GM12864 (cell line): ENCODE data around the gene FAM43B.

Experiments used
- DNase-seq: peaks from one replicate; pipeline ENCODE4 v3.0.0-alpha.2; 2011; ENCODE audit warnings: low read depth
- H3K4me3 ChIP-seq: 2 replicates; pipeline ENCODE4 v1.5.1; 2011; ENCODE audit warnings: mild to moderate bottlenecking, low read depth, low read length, control low read depth
- TF ChIP-seq, protein P1 (sequence below): IDR thresholded peaks from 2 replicates; pipeline ENCODE4 v1.5.1; 2011; ENCODE audit warnings: low read depth, mild to moderate bottlenecking, moderate library complexity, low read length, control low read depth, inconsistent platforms; ENCODE audit errors: missing control alignments

The FAM43B gene

DNA sequence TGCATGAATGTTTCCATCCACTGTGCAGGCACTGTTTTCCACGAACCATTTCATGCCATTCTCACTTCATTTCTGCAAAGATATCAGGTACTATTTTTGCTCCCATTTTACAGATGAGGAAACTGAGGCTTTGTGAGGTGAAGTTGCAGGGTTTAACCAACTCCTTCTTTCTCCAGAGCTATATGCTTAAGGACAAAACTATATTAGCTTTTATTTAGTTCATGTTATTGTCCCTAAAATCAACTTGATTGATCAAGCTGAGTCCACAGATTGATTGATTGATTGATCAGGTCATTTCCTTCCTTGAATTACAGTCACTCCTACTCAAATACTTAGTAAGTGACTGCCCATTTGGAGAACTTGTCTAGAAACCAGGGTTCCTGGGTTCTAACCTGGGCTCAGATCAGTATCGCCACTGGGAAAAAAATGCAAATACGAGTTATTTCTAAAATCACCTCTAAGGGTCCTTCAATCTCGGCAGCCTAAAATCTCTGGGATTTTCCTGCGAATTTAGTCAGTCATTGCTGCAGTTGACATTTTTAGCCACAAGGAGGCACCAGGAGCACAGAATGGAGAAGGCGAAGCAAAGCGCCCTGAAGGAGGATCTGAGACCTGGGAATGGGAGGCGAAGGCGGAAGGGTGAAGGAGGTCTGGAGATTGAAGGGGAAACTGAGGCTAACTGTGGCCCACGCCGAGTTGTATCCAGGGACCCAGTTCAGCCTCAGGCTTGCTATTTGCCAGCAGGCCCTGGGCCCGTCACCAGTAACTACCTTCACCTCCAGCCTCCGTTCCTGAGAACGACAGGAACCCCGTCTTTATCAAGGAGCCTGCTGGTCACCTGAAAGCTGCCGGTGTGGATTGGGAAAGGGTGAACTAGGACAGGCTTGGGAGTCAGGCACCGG, 30.2 kb upstream of the FAM43B start:
- DNase-seq, result no peak
- TF ChIP-seq, protein P1, sequence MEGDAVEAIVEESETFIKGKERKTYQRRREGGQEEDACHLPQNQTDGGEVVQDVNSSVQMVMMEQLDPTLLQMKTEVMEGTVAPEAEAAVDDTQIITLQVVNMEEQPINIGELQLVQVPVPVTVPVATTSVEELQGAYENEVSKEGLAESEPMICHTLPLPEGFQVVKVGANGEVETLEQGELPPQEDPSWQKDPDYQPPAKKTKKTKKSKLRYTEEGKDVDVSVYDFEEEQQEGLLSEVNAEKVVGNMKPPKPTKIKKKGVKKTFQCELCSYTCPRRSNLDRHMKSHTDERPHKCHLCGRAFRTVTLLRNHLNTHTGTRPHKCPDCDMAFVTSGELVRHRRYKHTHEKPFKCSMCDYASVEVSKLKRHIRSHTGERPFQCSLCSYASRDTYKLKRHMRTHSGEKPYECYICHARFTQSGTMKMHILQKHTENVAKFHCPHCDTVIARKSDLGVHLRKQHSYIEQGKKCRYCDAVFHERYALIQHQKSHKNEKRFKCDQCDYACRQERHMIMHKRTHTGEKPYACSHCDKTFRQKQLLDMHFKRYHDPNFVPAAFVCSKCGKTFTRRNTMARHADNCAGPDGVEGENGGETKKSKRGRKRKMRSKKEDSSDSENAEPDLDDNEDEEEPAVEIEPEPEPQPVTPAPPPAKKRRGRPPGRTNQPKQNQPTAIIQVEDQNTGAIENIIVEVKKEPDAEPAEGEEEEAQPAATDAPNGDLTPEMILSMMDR, result peak; percentile 88
- H3K4me3 ChIP-seq, result no peak overlapping the region

DNA sequence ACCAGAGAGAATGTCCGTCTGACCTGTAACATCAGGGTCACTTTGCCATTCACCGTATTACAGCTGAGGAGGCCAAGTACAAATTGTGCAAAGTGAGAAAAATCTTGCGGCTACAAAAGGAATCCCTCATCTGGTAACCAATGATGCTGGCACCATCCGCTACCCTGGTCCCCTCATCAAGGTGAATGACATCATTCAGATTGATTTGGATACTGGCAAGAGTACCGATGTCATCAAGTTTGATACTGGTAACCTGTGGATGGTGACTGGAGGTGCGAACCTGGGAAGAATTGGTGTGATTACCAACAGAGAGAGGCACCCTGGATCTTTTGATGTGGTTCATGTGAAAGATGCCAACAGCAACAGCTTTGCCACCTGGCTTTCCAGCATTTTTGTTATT, 26.1 kb upstream of the FAM43B start:
- DNase-seq, result no peak
- TF ChIP-seq, protein P1, result no peak
- H3K4me3 ChIP-seq, result no peak overlapping the region

DNA sequence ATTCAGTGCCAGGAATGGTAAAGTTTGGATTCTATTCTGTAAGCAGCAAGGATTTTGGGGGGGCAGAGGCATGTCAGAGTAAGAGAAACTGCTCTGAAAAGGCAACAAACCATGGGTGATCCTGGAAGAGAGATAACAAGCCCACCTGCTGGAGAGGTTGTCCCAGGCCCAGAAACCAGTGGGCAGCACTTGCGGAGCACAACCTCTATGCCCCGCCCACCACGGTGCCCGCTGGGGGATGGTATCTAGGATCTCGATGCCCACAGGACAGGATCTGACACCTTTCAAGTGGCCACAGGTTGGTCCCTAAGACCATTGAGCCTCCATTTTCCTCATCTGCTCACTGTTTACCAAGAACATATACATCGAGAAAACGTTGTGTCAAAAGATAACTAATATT, 24.2 kb upstream of the FAM43B start:
- no peak for DNase-seq
- TF ChIP-seq, protein P1, result no peak
- no peak overlapping the region for H3K4me3 ChIP-seq

DNA sequence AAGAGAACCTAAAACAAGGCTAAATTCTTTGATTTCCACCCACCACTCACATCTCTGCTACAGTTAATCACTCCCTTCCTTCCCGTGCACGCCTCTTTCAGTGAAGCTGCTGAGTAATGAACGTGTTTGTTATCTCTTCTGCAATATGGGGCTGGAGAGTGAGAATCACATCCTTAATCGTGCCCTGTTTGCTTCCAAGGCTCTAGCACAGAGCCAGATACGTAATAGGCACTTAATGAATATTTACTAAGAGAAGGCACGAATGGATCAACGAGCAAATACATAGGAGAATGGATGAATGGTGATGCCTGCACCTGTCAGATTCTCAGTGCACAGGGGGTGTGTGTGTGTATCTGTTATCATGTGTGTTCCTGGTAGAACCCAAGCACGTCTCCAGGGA, 22.1 kb upstream of the FAM43B start:
- TF ChIP-seq, protein P1, result no peak
- no peak overlapping the region for H3K4me3 ChIP-seq
- no peak for DNase-seq

DNA sequence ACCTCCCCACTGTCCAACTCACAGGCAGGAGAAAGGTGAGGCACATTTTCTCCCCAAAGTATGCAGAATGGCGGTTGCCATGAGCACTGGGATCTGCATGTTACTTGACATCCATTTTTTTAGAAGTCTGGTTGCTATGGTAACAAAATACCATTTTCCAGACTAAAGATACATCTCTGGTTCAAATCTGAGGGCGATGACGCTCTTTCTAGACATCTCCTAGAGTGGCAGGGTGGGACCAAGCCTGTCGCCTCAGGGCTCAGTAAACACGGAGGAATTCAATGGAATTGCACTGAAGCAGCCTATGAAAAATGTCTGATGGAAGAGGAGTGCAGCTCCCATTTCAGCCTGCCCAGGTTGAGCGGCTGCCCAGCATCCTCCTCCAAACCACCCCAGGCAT, 21.5 kb upstream of the FAM43B start:
- TF ChIP-seq, protein P1, result no peak
- H3K4me3 ChIP-seq, result no peak overlapping the region
- DNase-seq, result no peak

DNA sequence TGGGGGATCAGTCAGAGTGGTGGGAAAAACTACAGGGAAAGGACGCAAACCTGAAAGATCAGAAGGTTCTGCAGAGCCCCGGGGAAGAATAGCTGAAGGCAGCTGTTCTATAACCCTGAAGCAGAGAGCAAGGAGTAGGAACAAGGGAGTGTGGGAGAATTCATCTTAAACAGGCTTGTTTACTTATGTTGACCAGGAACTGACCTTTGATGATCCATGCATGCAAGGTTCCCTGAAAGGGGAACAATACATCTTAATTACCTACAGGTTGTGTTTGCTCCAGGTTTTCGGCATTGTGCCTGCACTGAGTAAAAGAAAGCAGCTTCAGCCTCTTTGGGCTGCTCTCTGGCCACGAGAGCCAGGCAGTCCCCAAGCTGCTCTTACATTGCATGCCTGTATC, 18.7 kb upstream of the FAM43B start:
- no peak overlapping the region for H3K4me3 ChIP-seq
- DNase-seq, result no peak
- TF ChIP-seq, protein P1, result no peak
